Suprapubic skin (tissue), 4 donors: ENCODE measurements around the gene ZNF678. TPM values are rescaled to one million over a fixed set of nuclear protein-coding genes. Genes with fewer than 3 reads are reported as not detected.
"Not testable (repeated sequence)": the region's sequence is repeated elsewhere in the genome, so short reads cannot be mapped to it uniquely, and the experiment has no call there.

Source experiments
- DNase-seq, 2 donors: peaks; one replicate each; pipeline ENCODE4 v3.0.0-alpha.2; 2019; ENCODE audit warnings: low spot score in 2 of 2
- H3K27ac ChIP-seq: fragments of 200-600 bp; sonication (generic); one replicate; pipeline ENCODE4 v1.5.1; 2019
- H3K27me3 ChIP-seq: fragments of 200-600 bp; sonication (generic); one replicate; pipeline ENCODE4 v1.5.1; 2019
- H3K36me3 ChIP-seq: fragments of 200-600 bp; sonication (generic); one replicate; pipeline ENCODE4 v1.5.1; 2019
- H3K4me1 ChIP-seq: fragments of 200-600 bp; sonication (generic); one replicate; pipeline ENCODE4 v1.5.1; 2019
- H3K4me3 ChIP-seq: fragments of 200-600 bp; sonication (generic); one replicate; pipeline ENCODE4 v1.5.1; 2019; ENCODE audit warnings: mild to moderate bottlenecking
- H3K9me3 ChIP-seq: fragments of 200-600 bp; sonication (generic); one replicate; pipeline ENCODE4 v1.5.1; 2019
- CTCF ChIP-seq, 2 donors: fragments of 200-600 bp in 1 of 2; fragments of 450-650 bp in 1 of 2; sonication (generic) in 1 of 2; IDR thresholded peaks; one replicate each; pipeline ENCODE4 v1.5.1; 2016 to 2019; ENCODE audit warnings: antibody characterized with exemption in 2 of 2, mild to moderate bottlenecking in 1 of 2, moderate library complexity in 1 of 2
- EP300 ChIP-seq: sonication (generic); formaldehyde crosslinking; IDR thresholded peaks from one replicate; pipeline ENCODE4 v1.6.1; 2017; ENCODE audit warnings: antibody characterized with exemption
- POLR2A ChIP-seq, 2 donors: fragments of 450-650 bp; IDR thresholded peaks; one replicate each; pipeline ENCODE4 v1.6.1; 2017; ENCODE audit warnings: antibody characterized with exemption in 2 of 2, mild to moderate bottlenecking in 2 of 2, moderate library complexity in 2 of 2
- POLR2AphosphoS5 ChIP-seq, 3 donors: sonication (generic); formaldehyde crosslinking; IDR thresholded peaks; one replicate each; pipeline ENCODE4 v1.6.1; 2017; ENCODE audit warnings: antibody characterized with exemption in 3 of 3
- WGBS: methylation state at CpG from one replicate; pipeline ENCODE4 v1.1.5; 2018; 5-methylcytosine and 5-hydroxymethylcytosine counted together
- total RNA-seq, 4 donors: library from RNA; depleted of rRNA; stranded (reverse); fragments of >200 nt; gene quantifications; one replicate each; pipeline ENCODE4 v1.1.0, GENCODE V29; 2016

ZNF678 gene
- total RNA-seq, 4 donors from 2014 or later = 3.5 to 6.8 (median 5.3) TPM

- 82% methylated on average over 7 of the region's 8 CpGs for WGBS
- H3K27me3 ChIP-seq = no peaks in the 10 kb centered on the region
- H3K27ac ChIP-seq = no peak overlapping the region
- H3K9me3 ChIP-seq = peaks cover 5% of the 10 kb centered on the region
- H3K36me3 ChIP-seq = no peaks in the 10 kb centered on the region
- no peak for DNase-seq
- H3K4me3 ChIP-seq = no peak overlapping the region
- peaks cover 15% of the 10 kb centered on the region for H3K4me1 ChIP-seq
- TF ChIP-seq CTCF (IDR thresholded peaks at IDR 0.05) = no peak
- no peak for TF ChIP-seq POLR2A (IDR thresholded peaks at IDR 0.05)
Measured at GRCh38 chr1:227546598-227547309, 16.6 kb upstream of the ZNF678 start.

- no peak overlapping the region for H3K4me3 ChIP-seq
- no peaks in the 10 kb centered on the region for H3K36me3 ChIP-seq
- no peak for TF ChIP-seq EP300
- TF ChIP-seq POLR2A (IDR thresholded peaks at IDR 0.05) = no peak
- no peak for TF ChIP-seq CTCF (IDR thresholded peaks at IDR 0.05)
- TF ChIP-seq POLR2AphosphoS5 (IDR thresholded peaks at IDR 0.05) = no peak
- peaks cover 7% of the 10 kb centered on the region for H3K4me1 ChIP-seq
- 73% methylated on average over 7 of the region's 8 CpGs for WGBS
- H3K27me3 ChIP-seq = no peaks in the 10 kb centered on the region
- DNase-seq = no peak
- H3K9me3 ChIP-seq = peaks cover 6% of the 10 kb centered on the region
- H3K27ac ChIP-seq = no peak overlapping the region
Measured at GRCh38 chr1:227547310-227548118, 15.8 kb upstream of the ZNF678 start.

- H3K27me3 ChIP-seq = no peaks in the 10 kb centered on the region
- H3K36me3 ChIP-seq = no peaks in the 10 kb centered on the region
- TF ChIP-seq CTCF (IDR thresholded peaks at IDR 0.05) (no peak), EP300 (no peak), POLR2AphosphoS5 (IDR thresholded peaks at IDR 0.05) (no peak), POLR2A (IDR thresholded peaks at IDR 0.05) (no peak)
- no peak overlapping the region for H3K27ac ChIP-seq
- no peak for DNase-seq
- no peak overlapping the region for H3K4me3 ChIP-seq
- peaks cover 6% of the 10 kb centered on the region for H3K9me3 ChIP-seq
- H3K4me1 ChIP-seq = peaks cover 2% of the 10 kb centered on the region
Measured at GRCh38 chr1:227548119-227548397, 15.3 kb upstream of the ZNF678 start.

GRCh38 chr1:227548448-227548847 is 14.9 kb upstream of the ZNF678 start:
- H3K4me3 ChIP-seq = no peak overlapping the region
- no peak for DNase-seq
- no peaks in the 10 kb centered on the region for H3K36me3 ChIP-seq
- no peaks in the 10 kb centered on the region for H3K4me1 ChIP-seq
- H3K9me3 ChIP-seq = peaks cover 6% of the 10 kb centered on the region
- H3K27me3 ChIP-seq = no peaks in the 10 kb centered on the region
- TF ChIP-seq EP300 = no peak
- TF ChIP-seq POLR2A (IDR thresholded peaks at IDR 0.05) = no peak
- TF ChIP-seq CTCF (IDR thresholded peaks at IDR 0.05) = no peak
- TF ChIP-seq POLR2AphosphoS5 (IDR thresholded peaks at IDR 0.05) = no peak
- 64% methylated on average over 3 of the region's 3 CpGs for WGBS
- H3K27ac ChIP-seq = no peak overlapping the region

GRCh38 chr1:227549892-227550291 is 13.5 kb upstream of the ZNF678 start:
- peaks cover 6% of the 10 kb centered on the region for H3K9me3 ChIP-seq
- no peak for DNase-seq
- H3K4me3 ChIP-seq = no peak overlapping the region
- TF ChIP-seq EP300 (no peak), POLR2AphosphoS5 (IDR thresholded peaks at IDR 0.05) (no peak), POLR2A (IDR thresholded peaks at IDR 0.05) (no peak), CTCF (IDR thresholded peaks at IDR 0.05) (no peak)
- no peak overlapping the region for H3K27ac ChIP-seq
- H3K4me1 ChIP-seq = no peaks in the 10 kb centered on the region
- 100% methylated on average over 1 of the region's 2 CpGs for WGBS
- H3K36me3 ChIP-seq = no peaks in the 10 kb centered on the region
- H3K27me3 ChIP-seq = no peaks in the 10 kb centered on the region

- not testable (repeated sequence) for H3K9me3 ChIP-seq, H3K4me3 ChIP-seq, DNase-seq, H3K4me1 ChIP-seq, H3K27ac ChIP-seq, H3K27me3 ChIP-seq, H3K36me3 ChIP-seq
- WGBS = 93% methylated on average over 1 of the region's 1 CpG
Measured at GRCh38 chr1:227551881-227552280, 11.5 kb upstream of the ZNF678 start.
